NK-92 treated with Interleukin-12 subunit alpha and Interleukin-12 subunit beta, amount 100 ng/mL, for 24 hours (cell line): ENCODE results near the gene LRRC53.

Source experiments
- DNase-seq: peaks from one replicate; lab custom pipeline; 2025; lab: John Stamatoyannopoulos, UW

LRRC53 gene

DNA sequence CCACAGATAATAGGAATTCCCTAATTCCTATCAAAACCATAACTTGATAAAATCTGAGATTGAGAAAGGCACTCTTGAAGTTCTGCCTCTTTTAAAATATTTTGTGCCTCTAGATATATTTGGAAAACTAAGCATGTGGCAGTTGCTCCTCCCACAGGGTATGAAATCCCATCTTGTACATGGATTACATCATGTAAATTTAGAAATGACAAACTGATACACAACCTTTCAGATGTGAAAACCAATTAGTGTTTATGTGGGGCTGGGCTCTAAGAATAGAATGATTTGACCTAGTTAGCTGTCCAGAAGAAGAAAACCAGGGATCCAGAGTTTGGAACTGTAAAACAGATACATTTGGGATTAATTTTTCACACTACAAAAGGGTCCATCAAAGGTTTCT lies 15.7 kb downstream of the LRRC53 start:
- no peak for DNase-seq

GRCh38 chr1:74486036-74486435 lies 26.4 kb downstream of the LRRC53 start:
- DNase-seq: no peak

DNA sequence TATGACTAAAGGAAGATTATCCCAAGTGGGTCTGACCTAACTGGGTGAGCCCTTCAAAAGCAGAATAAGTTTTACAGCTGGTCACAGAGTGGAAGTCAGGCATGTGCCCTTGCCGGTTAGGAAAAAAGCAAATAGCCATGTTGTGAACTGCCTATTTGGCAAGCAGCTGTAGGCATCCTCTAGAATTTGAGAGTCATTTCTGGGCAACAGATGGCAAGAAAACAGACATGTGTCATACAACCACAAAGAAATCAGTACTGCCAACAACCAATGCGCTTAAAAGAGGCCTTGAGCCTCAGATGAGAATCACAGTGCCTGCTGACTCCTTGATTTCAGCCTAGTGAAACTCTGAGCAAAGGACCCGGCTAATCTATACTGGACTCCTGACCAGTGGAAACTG lies 26.8 kb downstream of the LRRC53 start:
- no peak for DNase-seq

DNA sequence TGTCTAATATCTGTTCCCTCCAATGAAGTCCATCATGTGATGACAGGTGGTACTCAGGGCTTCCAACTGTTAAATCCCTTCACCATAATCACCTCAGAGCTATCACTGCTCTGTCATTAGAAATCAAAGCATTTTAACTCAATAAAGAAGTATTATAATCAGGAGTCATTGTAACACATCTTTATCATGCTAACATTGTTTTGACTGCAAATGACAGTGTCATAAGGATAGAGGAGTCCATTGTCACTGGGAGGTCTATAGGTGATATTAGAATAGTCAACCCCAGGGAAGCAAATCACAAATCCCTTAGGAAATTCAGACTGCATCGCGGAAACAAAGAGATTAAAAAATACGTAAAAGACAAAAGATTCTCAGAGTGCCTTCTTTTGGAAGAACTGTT lies 30.8 kb downstream of the LRRC53 start:
- DNase-seq: no peak

GRCh38 chr1:74480068-74480467 lies 32.3 kb downstream of the LRRC53 start:
- no peak for DNase-seq

DNA sequence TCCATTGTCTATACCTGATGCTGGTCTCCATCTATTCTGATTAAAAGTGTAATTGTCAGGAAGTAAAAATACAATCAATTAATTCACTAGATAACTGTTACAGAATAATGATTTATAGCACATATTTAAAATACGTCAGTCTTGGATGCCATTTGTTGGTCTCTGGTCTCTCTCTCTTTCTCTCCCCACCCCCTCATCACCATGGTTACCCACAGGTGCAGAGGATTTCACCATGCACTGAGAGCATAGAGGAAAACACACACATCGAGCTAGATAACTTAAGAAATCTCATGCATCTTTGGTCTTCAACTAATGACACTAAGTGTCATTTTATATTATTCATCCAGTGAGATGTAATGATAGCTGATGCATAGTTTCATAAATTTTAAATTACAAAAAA lies 33.4 kb downstream of the LRRC53 start:
- no peak for DNase-seq

- no peak for DNase-seq
These were observed 37.8 kb downstream of the LRRC53 start for GRCh38 chr1:74474585-74474984.

DNA sequence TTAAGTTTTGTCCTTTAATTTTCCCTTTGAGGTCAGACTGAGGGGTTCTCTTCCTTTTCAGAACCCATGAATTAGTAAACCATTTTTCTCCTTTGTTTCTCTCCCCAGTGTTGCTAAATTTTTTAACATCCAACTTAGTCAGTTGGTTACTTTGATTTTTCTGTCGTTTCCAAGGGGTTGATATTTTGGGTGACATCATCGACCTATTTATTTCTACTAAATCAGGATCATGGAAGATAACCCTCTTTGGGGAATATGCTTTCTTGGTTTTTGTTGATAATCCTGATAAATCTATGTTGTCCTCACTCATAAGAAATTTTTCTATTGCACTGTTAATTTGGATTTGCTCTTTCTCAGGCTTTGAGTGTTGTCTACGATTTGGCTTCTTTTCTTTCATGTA lies 40.9 kb downstream of the LRRC53 start:
- no peak for DNase-seq

DNA sequence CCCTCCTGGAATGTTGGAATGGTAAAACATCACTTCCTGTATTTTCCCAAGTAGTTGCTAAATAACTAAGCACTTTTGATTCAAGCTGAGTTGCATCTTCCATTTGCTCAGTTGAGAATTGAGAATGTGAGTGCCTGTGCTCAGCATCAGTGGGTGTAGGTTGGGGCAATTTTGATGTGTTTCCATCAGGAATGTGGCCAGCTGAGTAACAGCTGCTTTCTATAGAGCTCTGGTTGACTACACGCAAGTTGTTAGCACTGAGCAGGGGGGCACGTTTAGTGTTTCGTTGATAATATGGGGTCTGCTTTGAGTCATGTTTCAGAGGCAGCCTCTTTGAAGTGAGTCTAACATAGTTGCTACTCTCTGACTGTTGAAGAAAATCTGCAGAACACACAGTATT lies 41.5 kb downstream of the LRRC53 start:
- no peak for DNase-seq

DNA sequence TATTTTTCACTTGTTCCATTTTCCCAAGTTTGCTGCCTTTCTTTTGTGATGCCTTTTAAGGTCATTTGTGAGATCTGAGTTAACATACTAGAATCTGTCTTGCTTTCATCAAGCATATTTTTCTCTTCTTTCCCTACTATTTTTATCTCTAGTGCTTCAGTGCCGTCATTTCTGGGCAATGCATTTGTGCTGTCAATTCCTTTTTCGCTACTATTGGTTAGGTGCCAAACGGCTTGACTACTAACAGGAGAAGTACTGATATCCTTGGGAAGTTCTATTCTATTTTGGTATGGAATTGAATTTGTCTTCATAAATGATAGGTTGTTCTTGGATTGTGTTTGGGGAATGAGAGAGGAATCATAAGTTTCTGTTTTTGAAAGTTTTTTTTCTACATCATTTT lies 42.2 kb downstream of the LRRC53 start:
- no peak for DNase-seq

- no peak for DNase-seq
These were observed 43.3 kb downstream of the LRRC53 start for GRCh38 chr1:74468982-74469603.

GRCh38 chr1:74467786-74468377 lies 44.5 kb downstream of the LRRC53 start:
- no peak for DNase-seq

GRCh38 chr1:74465193-74465681 lies 47.2 kb downstream of the LRRC53 start:
- DNase-seq: no peak

- no peak for DNase-seq
These were observed 48.4 kb downstream of the LRRC53 start for GRCh38 chr1:74464037-74464436.

DNA sequence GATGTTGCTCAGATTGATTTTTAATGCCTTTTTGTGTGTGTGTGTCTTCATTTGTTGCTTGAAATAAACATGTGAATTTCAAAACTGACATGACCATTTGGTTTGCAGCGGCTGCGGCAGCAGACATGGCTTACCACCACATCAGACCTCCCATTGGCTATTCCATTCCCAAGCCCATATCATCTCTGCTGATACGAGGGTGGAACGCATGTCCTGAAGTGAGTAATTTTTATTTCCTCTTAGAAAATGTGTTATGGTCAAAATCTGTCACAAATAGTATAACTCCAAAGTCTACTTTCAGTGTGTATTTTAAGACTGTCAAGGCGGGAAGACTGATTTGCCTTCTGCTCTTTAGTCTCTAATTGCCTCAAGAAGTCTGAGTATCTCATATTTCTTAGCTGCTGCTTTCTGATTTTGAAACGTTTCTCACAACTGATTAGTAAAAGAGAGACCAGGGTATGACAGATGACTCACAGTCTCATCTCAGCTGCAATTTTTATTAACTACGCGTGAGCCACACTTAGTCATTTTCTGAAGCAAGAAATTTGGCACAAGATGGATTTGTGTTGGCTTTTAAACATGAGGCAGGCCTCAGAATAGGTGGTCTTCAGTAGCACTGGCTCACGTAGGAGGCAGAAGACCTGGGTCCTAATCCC lies 49.0 kb downstream of the LRRC53 start:
- no peak for DNase-seq

GRCh38 chr1:74457253-74457652 lies 55.2 kb downstream of the LRRC53 start:
- no peak for DNase-seq

DNA sequence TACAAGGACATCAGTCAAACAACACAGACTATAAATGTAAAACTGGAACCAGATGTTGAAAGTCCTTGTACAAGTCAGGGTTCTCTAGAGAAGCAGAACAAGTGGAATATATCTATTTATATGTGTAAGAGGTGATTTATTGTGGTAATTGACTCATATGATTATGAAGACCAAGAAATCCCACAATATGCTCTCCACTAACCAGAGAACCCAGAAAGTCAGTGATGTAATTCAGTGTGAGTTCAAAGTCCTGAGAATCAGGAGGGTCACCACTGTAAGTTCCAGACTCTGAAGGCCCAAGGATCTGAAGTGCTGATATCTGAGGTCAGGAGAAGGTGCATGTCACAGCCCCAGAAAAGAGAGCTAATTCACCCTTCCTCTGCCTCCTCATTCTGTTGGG lies 57.0 kb downstream of the LRRC53 start:
- DNase-seq: no peak

DNA sequence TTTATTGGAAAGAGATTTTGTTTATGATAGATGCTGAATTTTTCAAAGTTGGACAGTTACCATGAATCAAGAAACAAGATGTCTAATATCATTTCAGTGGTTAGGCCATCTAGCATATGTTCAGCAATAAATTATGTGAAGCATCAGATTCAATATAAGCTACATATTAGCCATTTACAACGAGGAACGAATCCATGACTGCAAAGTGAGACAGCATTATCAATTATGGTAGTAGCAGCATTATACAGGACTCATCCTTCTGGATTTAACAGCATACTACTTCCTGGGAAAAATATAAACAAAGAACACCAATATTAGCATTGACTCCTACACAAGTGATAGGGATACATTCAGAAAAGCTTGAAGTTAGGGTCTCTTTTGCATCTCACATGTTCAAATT lies 59.1 kb downstream of the LRRC53 start:
- no peak for DNase-seq

DNA sequence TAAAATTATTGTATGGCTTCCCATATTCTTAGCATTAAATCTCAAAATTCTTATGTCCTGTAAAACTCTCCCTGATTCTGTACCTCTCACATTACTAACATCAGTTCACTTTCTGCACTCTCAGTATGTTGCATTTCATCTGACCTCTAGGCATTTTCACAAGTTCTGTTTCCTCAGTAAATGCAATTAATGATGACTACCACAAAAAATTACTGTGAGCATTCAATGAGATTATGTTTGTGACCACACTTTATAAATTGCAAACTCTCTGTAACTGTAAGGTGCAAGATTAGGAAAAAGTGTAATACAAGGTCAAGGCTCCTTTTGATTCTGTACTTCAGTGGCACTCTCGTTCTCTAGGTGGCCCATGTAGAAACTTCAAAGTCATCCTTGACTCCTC lies 60.4 kb downstream of the LRRC53 start:
- DNase-seq: no peak

DNA sequence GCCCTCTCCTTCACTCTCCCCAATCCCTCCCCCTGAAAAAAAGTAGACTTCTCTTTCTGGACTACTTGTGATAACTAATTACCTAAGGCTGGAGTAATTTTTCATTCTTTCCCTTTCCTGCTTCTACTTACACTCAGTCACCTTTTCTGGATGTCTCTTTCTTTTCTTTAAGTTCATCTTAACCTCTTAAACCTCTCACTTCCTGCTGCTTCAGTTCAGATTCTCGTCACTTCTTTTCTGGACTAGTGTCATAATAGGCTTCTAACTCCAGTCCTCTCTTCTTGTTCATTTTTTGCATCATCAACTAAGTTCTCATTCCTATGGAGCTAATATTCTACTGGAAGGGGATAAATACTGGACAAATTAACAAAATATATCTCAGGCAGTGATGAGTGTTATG lies 75.4 kb downstream of the LRRC53 start:
- no peak for DNase-seq

- no peak for DNase-seq
These were observed 76.3 kb downstream of the LRRC53 start for GRCh38 chr1:74436078-74436477.

DNA sequence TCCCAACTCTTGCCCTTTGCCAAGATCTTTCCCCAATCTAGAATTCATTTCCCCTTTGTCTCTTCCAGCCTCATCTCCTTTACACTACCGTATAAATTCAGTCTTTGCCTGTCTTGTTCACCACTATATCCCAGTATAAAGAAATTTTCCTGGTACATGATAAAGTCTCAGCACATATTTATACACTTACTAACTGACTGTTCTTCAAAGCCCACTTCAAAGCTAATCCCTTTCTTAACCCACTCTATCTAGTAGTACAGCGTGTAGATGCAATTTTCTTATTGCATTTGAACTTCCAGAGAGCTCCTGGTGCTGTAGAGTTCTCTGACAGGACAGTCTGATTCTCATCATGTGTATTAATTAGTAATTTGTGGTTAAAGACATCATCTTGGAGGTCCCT lies 78.1 kb downstream of the LRRC53 start:
- no peak for DNase-seq

DNA sequence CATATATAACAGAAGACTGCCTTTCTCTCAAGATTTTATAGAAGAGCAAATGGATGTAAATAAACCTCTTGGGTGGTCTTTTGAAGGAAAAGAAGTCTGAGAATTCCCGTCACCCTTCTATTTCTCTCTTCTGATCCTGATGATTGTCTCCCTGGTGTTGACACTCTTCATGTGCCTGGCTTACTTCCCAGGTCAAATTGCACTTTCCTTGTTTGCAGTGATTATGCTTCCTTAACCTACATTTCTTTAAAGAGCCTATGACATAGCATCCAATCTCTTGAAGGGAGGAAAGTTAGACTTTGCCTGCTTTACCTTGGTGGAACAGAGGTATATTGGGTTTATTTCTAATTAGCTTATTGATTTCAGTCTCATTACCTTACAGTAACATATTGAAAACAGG lies 80.1 kb downstream of the LRRC53 start:
- no peak for DNase-seq

- DNase-seq: no peak
These were observed 80.9 kb downstream of the LRRC53 start for GRCh38 chr1:74431531-74431930.
